ENCODE measurements around the gene ATP1A1. TPM values are rescaled to one million over a fixed set of nuclear protein-coding genes. Genes with fewer than 3 reads are reported as not detected.

Gene ATP1A1
- total and polyA plus RNA-seq, 2 donors (not counting 1 experiment from before 2014, with no cell fraction given): 58.9 to 107 TPM

- no peak overlapping the region for H3K4me2 ChIP-seq (replicated peaks; ENCODE audit: low read depth, low read length, poor library complexity, severe bottlenecking)
- ATAC-seq (ENCODE audit: low read depth): no peak
- no peak overlapping the region for H3K9ac ChIP-seq (ENCODE audit: low read length)
- H3K4me3 ChIP-seq (ENCODE audit: control extremely low read depth in 1 of 5, extremely low read depth in 1 of 5, insufficient read depth in 1 of 5, low read depth in 2 of 5, low read length in 4 of 5): no peak overlapping the region
- TF ChIP-seq CTCF (IDR thresholded peaks at IDR 0.05) (no peak), EZH2 (IDR thresholded peaks at IDR 0.05; ENCODE audit: borderline replicate concordance, insufficient read depth, low read depth, low read length, poor library complexity, severe bottlenecking) (no peak)
- H3K4me1 ChIP-seq (ENCODE audit: control insufficient read depth in 2 of 2, insufficient read depth in 2 of 2, low read length in 2 of 2): no peaks in the 10 kb centered on the region
- DNase-seq: no peak
- H3K36me3 ChIP-seq (replicated peaks in 1 of 2; ENCODE audit: control extremely low read depth in 1 of 2, control insufficient read depth in 1 of 2, extremely low read depth in 1 of 2, insufficient read depth in 2 of 2, low read length in 1 of 2): peaks cover 2 to 78% of the 10 kb centered on the region in 2 experiments
- no peaks in the 10 kb centered on the region for H3K79me2 ChIP-seq (ENCODE audit: control insufficient read depth, insufficient read depth, low read length)
- no peaks in the 10 kb centered on the region for H4K20me1 ChIP-seq (ENCODE audit: control insufficient read depth, insufficient read depth, low read length, poor library complexity, severe bottlenecking)
- H3K27ac ChIP-seq (ENCODE audit: low read length in 2 of 2): no peak overlapping the region
- H3K27ac Mint-ChIP-seq: no peak overlapping the region
- no peaks in the 10 kb centered on the region for H3K27me3 Mint-ChIP-seq
- no peak overlapping the region for H3K4me3 Mint-ChIP-seq
- intact Hi-C loops (cut with micrococcal nuclease): no loop called here
- H3K9me3 Mint-ChIP-seq (ENCODE audit: insufficient read depth): no peaks in the 10 kb centered on the region
- CTCF ChIA-PET: no interaction called here
- no peak overlapping the region for H2AFZ ChIP-seq (ENCODE audit: insufficient read depth, low read depth, low read length, poor library complexity, severe bottlenecking)
- POLR2A ChIA-PET: no interaction called here
- H3K9me3 ChIP-seq (ENCODE audit: control extremely low read depth in 1 of 3, control insufficient read depth in 2 of 3, insufficient read depth in 1 of 3, low read length in 2 of 3): no peaks in the 10 kb centered on the region
- no peaks in the 10 kb centered on the region for H3K4me1 Mint-ChIP-seq
- WGBS (ENCODE audit: insufficient coverage): no CpG with 5 or more reads among the region's 7 CpGs
- no peaks in the 10 kb centered on the region for H3K27me3 ChIP-seq (replicated peaks in 1 of 4; ENCODE audit: control extremely low read depth in 1 of 4, control insufficient read depth in 3 of 4, insufficient read depth in 4 of 4, low read length in 3 of 4)
These were observed 30.6 kb downstream of the ATP1A1 start for GRCh38 chr1:116403496-116404136.

- Histone ChIP-seq H3K9me3 (ENCODE audit: control extremely low read depth in 1 of 3, control insufficient read depth in 2 of 3, insufficient read depth in 1 of 3, low read length in 2 of 3) (no peaks in the 10 kb centered on the region), H3K9ac (ENCODE audit: low read length) (no peak overlapping the region), H3K4me1 (ENCODE audit: control insufficient read depth in 2 of 2, insufficient read depth in 2 of 2, low read length in 2 of 2) (no peaks in the 10 kb centered on the region), H3K27me3 (replicated peaks in 1 of 4; ENCODE audit: control extremely low read depth in 1 of 4, control insufficient read depth in 3 of 4, insufficient read depth in 4 of 4, low read length in 3 of 4) (no peaks in the 10 kb centered on the region), H3K36me3 (replicated peaks in 1 of 2; ENCODE audit: control extremely low read depth in 1 of 2, control insufficient read depth in 1 of 2, extremely low read depth in 1 of 2, insufficient read depth in 2 of 2, low read length in 1 of 2) (peaks cover 2 to 67% of the 10 kb centered on the region in 2 experiments), H3K27ac (ENCODE audit: low read length in 2 of 2) (no peak overlapping the region), H3K79me2 (ENCODE audit: control insufficient read depth, insufficient read depth, low read length) (no peaks in the 10 kb centered on the region), H3K4me2 (replicated peaks; ENCODE audit: low read depth, low read length, poor library complexity, severe bottlenecking) (no peak overlapping the region), H3K4me3 (ENCODE audit: control extremely low read depth in 1 of 5, extremely low read depth in 1 of 5, insufficient read depth in 1 of 5, low read depth in 2 of 5, low read length in 4 of 5) (no peak overlapping the region), H4K20me1 (ENCODE audit: control insufficient read depth, insufficient read depth, low read length, poor library complexity, severe bottlenecking) (no peaks in the 10 kb centered on the region), H2AFZ (ENCODE audit: insufficient read depth, low read depth, low read length, poor library complexity, severe bottlenecking) (no peak overlapping the region)
- TF ChIP-seq CTCF (IDR thresholded peaks at IDR 0.05): no peak
- TF ChIP-seq EZH2 (IDR thresholded peaks at IDR 0.05; ENCODE audit: borderline replicate concordance, insufficient read depth, low read depth, low read length, poor library complexity, severe bottlenecking): no peak
- WGBS (ENCODE audit: insufficient coverage): 100% methylated on average over 4 of the region's 5 CpGs
- H3K4me1 Mint-ChIP-seq: no peaks in the 10 kb centered on the region
- ChIA-PET POLR2A (no interaction called here), CTCF (no interaction called here)
- no peaks in the 10 kb centered on the region for H3K27me3 Mint-ChIP-seq
- no peak for ATAC-seq (ENCODE audit: low read depth)
- intact Hi-C loops (cut with micrococcal nuclease): no loop called here
- H3K9me3 Mint-ChIP-seq (ENCODE audit: insufficient read depth): no peaks in the 10 kb centered on the region
- DNase-seq: no peak
- no peak overlapping the region for H3K4me3 Mint-ChIP-seq
- no peak overlapping the region for H3K27ac Mint-ChIP-seq
These were observed 31.7 kb downstream of the ATP1A1 start for GRCh38 chr1:116404699-116405098.
